Skeletal muscle tissue (tissue), 4 donors: Measurements from ENCODE around the gene RTL1. TPM values are rescaled to one million over a fixed set of nuclear protein-coding genes. Genes with fewer than 3 reads are reported as not detected.

Experiments used
- H3K27ac ChIP-seq: one replicate; pipeline ENCODE4 v1.7.0; 2013; ENCODE audit warnings: mild to moderate bottlenecking, low read depth, low read length, inconsistent platforms
- H3K27me3 ChIP-seq, 3 donors: one replicate each; pipeline ENCODE4 v1.7.0; 2013; ENCODE audit warnings: low read length in 3 of 3; ENCODE audit not compliant: control insufficient read depth in 3 of 3, insufficient read depth in 3 of 3
- H3K36me3 ChIP-seq, 3 donors: one replicate each; pipeline ENCODE4 v1.7.0; 2013; ENCODE audit warnings: low read length in 3 of 3; ENCODE audit not compliant: control insufficient read depth in 3 of 3, insufficient read depth in 3 of 3
- H3K4me1 ChIP-seq, 3 donors: one replicate each; pipeline ENCODE4 v1.7.0; 2013; ENCODE audit warnings: low read length in 3 of 3, mild to moderate bottlenecking in 3 of 3; ENCODE audit not compliant: control insufficient read depth in 3 of 3, insufficient read depth in 3 of 3
- H3K4me3 ChIP-seq, 3 donors: one replicate each; pipeline ENCODE4 v1.7.0; 2013; ENCODE audit warnings: low read length in 3 of 3
- H3K9ac ChIP-seq, 3 donors: one replicate each; pipeline ENCODE4 v1.7.0; 2013; ENCODE audit warnings: low read length in 3 of 3, mild to moderate bottlenecking in 3 of 3, moderate library complexity in 2 of 3, low read depth in 1 of 3
- H3K9me3 ChIP-seq, 3 donors: one replicate each; pipeline ENCODE4 v1.7.0; 2013; ENCODE audit warnings: low read length in 3 of 3; ENCODE audit not compliant: control insufficient read depth in 3 of 3
- total RNA-seq: library from RNA; depleted of rRNA; stranded (reverse); fragments of >200 nt; gene quantifications from one replicate; pipeline ENCODE4 v1.2.3, GENCODE V29; 2014
- donor health status: Osteomylitis.

The RTL1 gene
- total RNA-seq, 1 donor from 2014 or later = 9.4 TPM

DNA sequence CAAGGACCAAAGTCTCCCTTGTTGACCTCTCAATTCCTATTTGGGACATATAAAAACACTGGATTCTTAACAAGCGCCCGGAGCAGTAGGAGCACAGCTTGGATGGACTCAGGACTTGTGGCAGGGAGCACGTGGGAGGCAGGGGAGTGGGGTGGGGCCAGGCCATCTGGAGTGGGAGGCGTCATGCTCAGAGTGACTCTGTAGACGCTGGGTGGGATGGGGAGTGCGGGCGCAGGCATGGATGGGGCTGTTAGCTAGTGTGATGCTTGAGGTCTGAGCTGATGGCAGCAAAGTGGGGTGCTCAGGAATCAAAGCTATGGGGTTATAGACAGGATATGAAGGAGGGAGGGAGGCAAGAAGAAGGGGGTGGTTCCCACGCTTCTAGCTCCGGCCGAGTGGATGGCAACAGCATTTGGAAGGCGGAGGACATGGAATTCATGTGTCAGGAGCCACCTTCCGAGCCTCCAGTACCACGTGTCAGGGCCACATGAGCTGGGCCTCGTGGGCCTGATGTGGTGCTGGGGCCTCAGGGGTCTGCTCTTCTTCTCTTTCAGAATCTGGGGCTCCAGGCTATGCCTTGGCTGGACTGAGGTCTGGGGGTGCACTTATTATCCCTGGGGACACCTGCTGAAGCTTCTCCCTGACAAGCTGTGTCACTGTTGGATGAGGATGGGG, 51.4 kb downstream of the RTL1 start:
- Histone ChIP-seq H3K9me3 (no peaks in the 10 kb centered on the region), H3K4me3 (no peak overlapping the region), H3K9ac (no peak overlapping the region), H3K27ac (no peak overlapping the region), H3K36me3 (no peaks in the 10 kb centered on the region), H3K4me1 (no peaks in the 10 kb centered on the region), H3K27me3 (peaks cover 0 to 2% (median 0%) of the 10 kb centered on the region in 3 donors)

DNA sequence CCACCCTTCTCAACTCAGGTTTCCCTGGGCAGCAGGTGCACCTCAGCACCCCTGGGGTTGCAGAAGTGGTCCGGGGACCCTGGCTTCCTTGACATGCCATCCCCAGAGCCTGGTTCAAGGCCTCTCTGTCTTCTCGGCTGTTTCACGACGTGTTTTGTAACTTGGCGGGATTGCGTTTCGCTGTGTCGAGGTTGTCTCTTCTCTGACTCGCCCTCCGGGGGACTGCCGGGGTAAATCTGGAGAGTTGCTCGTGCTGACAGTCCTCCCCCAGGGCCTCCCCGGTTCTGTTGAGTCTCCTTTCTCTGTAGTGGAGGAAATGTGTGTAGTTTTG, 52.0 kb downstream of the RTL1 start:
- Histone ChIP-seq H3K4me1 (no peaks in the 10 kb centered on the region), H3K27me3 (no peaks in the 10 kb centered on the region), H3K9me3 (no peaks in the 10 kb centered on the region), H3K9ac (no peak overlapping the region), H3K4me3 (no peak overlapping the region), H3K36me3 (no peaks in the 10 kb centered on the region), H3K27ac (no peak overlapping the region)

DNA sequence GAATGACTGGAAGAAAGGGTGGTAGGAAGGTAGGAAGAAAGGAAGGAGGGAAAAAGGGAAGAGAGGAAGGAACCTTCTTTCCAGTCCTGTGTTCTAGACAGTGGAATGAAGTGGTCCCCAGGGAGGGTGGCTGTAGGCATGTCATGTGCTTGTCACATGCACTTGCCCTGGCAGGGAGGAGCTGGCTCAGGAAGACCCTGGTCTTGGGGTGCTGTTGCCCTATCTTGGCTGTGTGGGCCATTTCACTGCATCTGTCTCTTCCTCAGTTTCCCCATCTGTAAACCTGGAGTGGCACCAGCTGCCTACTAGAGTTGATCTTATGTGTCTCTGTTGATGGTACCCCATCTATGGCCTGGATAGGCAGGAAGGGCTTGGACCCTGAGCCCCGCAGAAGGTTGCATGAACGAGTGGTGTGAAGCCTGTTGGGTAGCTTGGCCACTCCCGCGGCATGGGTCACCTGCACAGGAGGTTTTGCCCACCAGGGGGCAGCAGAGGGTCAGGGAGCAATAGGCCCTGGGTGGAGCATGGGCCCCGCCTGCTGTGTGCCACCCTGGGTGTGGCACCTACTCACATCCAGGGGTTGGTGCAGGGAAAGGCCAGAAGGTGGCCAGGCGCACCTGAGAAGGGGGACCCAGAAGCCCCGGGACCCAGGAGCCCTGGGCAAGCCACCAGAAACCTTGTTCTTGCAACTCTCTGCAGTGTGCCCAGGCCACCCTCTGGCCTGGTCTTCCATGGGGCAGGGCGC, 52.5 kb downstream of the RTL1 start:
- Histone ChIP-seq H3K27me3 (no peaks in the 10 kb centered on the region), H3K27ac (no peak overlapping the region)

DNA sequence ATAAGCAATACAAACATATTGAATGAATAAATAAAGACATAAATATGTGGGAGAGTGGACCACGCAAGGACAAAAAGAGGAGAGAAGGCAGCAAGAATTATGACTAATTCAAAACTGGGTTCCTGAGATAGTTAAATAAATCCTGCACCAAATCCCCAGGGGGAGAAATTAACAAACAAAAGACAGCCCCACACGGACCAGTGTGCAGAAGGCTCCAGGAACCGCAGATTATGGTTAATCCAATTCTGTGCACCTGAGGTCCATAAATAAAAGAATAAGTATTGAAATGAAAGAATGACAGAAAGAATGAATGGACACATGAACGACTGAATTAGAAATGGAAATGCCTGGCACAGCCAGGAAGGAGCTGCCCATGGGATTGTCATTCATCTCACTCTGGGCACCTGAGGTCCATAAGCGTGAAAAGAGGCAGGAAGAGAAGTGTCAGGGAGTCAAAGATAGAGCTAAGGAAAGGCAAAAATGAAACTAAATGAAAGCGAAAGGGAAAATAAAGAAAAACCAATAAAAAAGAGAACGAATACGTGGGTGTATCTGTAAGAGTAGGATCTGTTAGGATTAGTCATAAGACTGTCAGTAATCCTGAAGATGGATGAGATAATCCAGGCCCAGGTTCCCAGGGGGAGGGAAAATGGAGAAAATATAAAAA, 54.3 kb downstream of the RTL1 start:
- no peaks in the 10 kb centered on the region for H3K4me1 ChIP-seq
- H3K9me3 ChIP-seq = no peaks in the 10 kb centered on the region
- H3K27me3 ChIP-seq = peaks cover 0 to 2% (median 0%) of the 10 kb centered on the region in 3 donors
- no peak overlapping the region for H3K4me3 ChIP-seq
- no peak overlapping the region for H3K9ac ChIP-seq
- H3K36me3 ChIP-seq = no peaks in the 10 kb centered on the region
- no peak overlapping the region for H3K27ac ChIP-seq

More for the DNA sequence above, 52.5 kb downstream of the RTL1 start:
- H3K9me3 ChIP-seq = no peaks in the 10 kb centered on the region
- no peaks in the 10 kb centered on the region for H3K36me3 ChIP-seq
- no peak overlapping the region for H3K9ac ChIP-seq
- H3K4me1 ChIP-seq = no peaks in the 10 kb centered on the region
- H3K4me3 ChIP-seq = no peak overlapping the region

DNA sequence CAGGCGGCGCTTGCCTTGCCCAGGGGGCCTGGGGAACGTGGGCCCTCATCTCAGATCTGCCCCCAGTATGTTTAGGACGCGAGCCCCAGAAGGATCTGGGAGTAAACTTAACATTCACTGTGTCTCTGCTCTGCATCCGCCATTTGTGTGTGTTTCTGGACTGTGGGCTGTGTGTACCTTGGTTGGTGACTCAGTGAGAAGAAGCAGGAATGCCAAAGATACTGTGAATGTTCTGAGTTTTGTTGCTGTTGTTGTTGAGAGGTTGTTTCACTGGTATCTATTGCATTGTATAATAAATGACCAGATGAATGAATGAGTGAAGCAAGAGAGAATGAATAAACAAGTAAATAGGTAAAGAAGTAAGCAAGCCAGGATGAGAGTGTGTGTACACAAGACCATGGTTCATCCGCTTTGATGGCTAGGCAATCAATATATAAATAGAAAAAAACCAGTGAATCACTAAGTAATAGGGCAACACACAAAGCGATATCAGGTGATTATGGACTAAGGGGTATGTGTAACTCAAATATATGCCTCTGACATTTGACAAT, 57.1 kb downstream of the RTL1 start:
- Histone ChIP-seq H3K4me1 (no peaks in the 10 kb centered on the region), H3K36me3 (no peaks in the 10 kb centered on the region), H3K9me3 (no peaks in the 10 kb centered on the region), H3K27ac (no peak overlapping the region), H3K27me3 (peaks cover 0 to 8% (median 6%) of the 10 kb centered on the region in 3 donors), H3K4me3 (no peak overlapping the region), H3K9ac (no peak overlapping the region)

DNA sequence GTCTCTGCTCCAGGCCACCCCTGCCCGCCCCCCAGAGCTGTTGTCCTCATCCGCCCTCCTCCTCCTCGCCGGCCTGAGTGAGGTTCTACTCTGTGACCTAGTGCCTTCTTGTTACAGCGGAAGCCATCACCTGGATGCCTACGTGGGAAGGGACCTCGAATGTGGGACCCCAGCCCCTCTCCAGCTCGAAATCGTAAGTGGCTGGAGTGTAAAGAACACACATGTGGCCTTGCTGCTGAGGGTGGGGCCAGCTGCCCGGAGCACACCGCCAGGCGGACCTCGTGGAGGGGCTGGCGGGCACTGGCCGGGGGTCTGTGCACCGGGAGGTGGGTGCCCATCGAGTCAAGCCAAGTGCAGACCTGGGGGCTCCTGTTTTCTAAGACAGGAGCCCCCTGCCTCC, 58.2 kb downstream of the RTL1 start:
- H3K9me3 ChIP-seq = no peaks in the 10 kb centered on the region
- H3K4me1 ChIP-seq = no peaks in the 10 kb centered on the region
- no peak overlapping the region for H3K9ac ChIP-seq
- no peaks in the 10 kb centered on the region for H3K36me3 ChIP-seq
- no peak overlapping the region for H3K4me3 ChIP-seq
- no peak overlapping the region for H3K27ac ChIP-seq
- H3K27me3 ChIP-seq = peaks cover 0 to 8% (median 7%) of the 10 kb centered on the region in 3 donors

DNA sequence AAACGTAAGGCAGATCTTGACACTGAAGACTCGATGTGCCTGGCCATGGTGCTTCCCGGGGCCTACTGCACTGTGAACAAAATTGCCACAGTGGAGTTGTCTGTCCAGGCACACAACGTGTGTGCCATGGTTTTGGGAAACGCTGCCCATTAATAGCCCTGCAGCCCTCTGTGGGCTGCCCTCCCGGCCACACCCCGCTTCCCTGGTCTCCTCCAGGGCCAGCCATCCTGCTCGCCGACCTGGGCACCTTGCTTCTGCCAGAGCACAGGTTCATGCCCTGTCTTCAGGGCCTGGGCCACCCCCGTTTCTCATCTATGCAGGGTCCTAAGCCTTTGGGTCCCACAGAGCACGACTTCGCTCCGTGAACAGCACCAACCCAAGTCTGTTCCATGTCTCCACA, 58.7 kb downstream of the RTL1 start:
- H3K27me3 ChIP-seq = peaks cover 0 to 8% (median 7%) of the 10 kb centered on the region in 3 donors
- no peaks in the 10 kb centered on the region for H3K36me3 ChIP-seq
- H3K4me1 ChIP-seq = no peaks in the 10 kb centered on the region

DNA sequence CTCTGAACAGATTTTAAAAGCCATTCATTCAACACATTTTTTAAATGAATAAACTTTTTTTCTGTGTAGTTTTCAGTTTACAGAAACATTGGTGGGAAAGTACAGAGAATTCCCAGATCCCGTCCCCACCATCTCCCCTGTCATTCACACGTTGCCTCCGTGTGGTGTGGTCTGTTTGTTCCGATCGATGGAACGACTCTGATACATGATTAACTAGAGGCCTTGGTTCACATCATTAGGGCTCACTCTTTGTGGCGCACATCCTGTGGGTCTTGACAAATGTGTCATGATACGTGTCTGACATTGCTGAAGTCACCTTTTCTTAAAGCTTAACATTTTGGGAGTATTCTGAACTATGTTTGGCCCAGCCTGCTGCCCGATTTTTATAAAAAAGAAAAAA, 59.1 kb downstream of the RTL1 start:
- Histone ChIP-seq H3K9ac (no peak overlapping the region), H3K36me3 (no peaks in the 10 kb centered on the region), H3K4me1 (no peaks in the 10 kb centered on the region), H3K9me3 (no peaks in the 10 kb centered on the region), H3K27ac (no peak overlapping the region), H3K27me3 (peaks cover 0 to 8% (median 7%) of the 10 kb centered on the region in 3 donors), H3K4me3 (no peak overlapping the region)

More for the DNA sequence above, 58.7 kb downstream of the RTL1 start:
- Histone ChIP-seq H3K9ac (no peak overlapping the region), H3K4me3 (no peak overlapping the region), H3K9me3 (no peaks in the 10 kb centered on the region), H3K27ac (no peak overlapping the region)

DNA sequence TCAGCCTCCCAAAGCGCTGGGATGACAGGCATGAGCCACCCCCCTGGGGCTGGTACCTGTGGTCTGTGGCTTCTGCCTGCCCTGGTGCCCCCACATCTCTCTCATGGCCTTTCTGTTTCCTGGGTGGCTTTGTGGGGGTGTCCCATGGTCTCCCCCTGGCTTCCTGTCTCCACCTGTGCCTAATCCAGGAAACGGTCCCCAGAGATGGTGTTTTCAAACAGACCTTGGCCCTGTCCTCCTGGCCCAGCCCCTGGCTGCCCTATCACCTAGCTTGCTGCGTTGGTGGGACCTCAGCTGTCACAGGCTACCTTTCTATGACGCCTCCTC, 59.5 kb downstream of the RTL1 start:
- Histone ChIP-seq H3K9ac (no peak overlapping the region), H3K4me3 (no peak overlapping the region), H3K4me1 (no peaks in the 10 kb centered on the region), H3K27ac (no peak overlapping the region), H3K27me3 (peaks cover 0 to 8% (median 7%) of the 10 kb centered on the region in 3 donors), H3K36me3 (no peaks in the 10 kb centered on the region), H3K9me3 (no peaks in the 10 kb centered on the region)

DNA sequence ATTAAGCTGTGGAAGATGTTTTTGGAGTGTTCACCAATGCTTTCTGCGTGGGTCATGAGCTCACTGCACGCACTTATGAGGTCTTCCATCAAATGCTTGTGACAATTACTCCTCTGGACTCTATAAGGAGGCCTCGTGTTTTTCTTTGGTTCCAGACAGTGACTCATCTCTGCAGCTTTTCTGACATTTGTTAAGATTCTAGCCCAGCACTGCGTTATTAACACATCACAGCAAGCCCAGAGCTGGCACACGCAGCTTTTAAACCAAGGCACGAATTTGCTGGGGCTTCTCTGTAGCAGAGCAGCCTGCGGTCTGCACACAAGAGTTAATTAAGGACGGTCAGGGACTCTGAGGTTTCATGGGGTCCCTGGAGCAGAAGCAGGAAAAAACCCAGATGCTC, 60.7 kb downstream of the RTL1 start:
- H3K4me1 ChIP-seq = no peaks in the 10 kb centered on the region
- no peaks in the 10 kb centered on the region for H3K9me3 ChIP-seq
- H3K27ac ChIP-seq = no peak overlapping the region
- H3K27me3 ChIP-seq = peaks cover 0 to 8% (median 7%) of the 10 kb centered on the region in 3 donors
- H3K4me3 ChIP-seq = no peak overlapping the region
- no peak overlapping the region for H3K9ac ChIP-seq
- no peaks in the 10 kb centered on the region for H3K36me3 ChIP-seq
